IMR-90 (cell line): ENCODE measurements around the gene EIF5A2. TPM values are rescaled to one million over a fixed set of nuclear protein-coding genes. Genes with fewer than 3 reads are reported as not detected.

ENCODE experiments used
- ATAC-seq: fragments of 200-7000 bp; cut with Tn5 transposase; 2 replicates; pipeline ENCODE4 v1.9.1; 2020; ENCODE audit warnings: low read depth, mild to moderate bottlenecking, moderate library complexity
- BruUV-seq: library from RNA; stranded (reverse); fragments of 400-500 nt; replicated peaks from 2 replicates; lab custom pipeline; 2021; lab: Mats Ljungman, UMichigan
- CTCF ChIA-PET: fragments of 300-600 bp; formaldehyde crosslinking; extraction: SDS; loops from one replicate; lab custom pipeline; 2021; ENCODE audit warnings: antibody characterized with exemption; lab: Yijun Ruan, JAX
- POLR2A ChIA-PET: fragments of 300-600 bp; sonication (Branson Sonifier 250); formaldehyde crosslinking; loops from one replicate; lab custom pipeline; 2022; ENCODE audit warnings: antibody characterized with exemption; ENCODE audit not compliant: unreplicated experiment; lab: Charles Lee
- DNase-seq: peaks from one replicate; pipeline ENCODE4 v3.0.0; 2013
- H2AFZ ChIP-seq: replicated peaks from 2 replicates; pipeline ENCODE3; 2013; ENCODE audit warnings: low read length, mild to moderate bottlenecking; ENCODE audit not compliant: poor library complexity
- H2AK5ac ChIP-seq: 2 replicates; pipeline ENCODE4 v1.6.1; 2013; ENCODE audit warnings: low read depth, low read length, inconsistent platforms
- H2AK9ac ChIP-seq: replicated peaks from 2 replicates; pipeline ENCODE3; 2013; ENCODE audit warnings: mild to moderate bottlenecking, low read depth, low read length, moderate library complexity; ENCODE audit not compliant: poor library complexity
- H2BK120ac ChIP-seq: 2 replicates; pipeline ENCODE4 v1.6.1; 2013; ENCODE audit warnings: low read depth, low read length, inconsistent platforms
- H2BK15ac ChIP-seq: 3 replicates; pipeline ENCODE4 v1.6.1; 2013; ENCODE audit warnings: low read depth, low read length, inconsistent platforms
- H2BK20ac ChIP-seq: 2 replicates; pipeline ENCODE4 v1.6.1; 2013; ENCODE audit warnings: low read depth, mild to moderate bottlenecking, inconsistent platforms, low read length, moderate library complexity
- H2BK5ac ChIP-seq: 2 replicates; pipeline ENCODE4 v1.6.1; 2013; ENCODE audit warnings: mild to moderate bottlenecking, low read depth, low read length, inconsistent platforms; ENCODE audit not compliant: poor library complexity, severe bottlenecking
- H3K14ac ChIP-seq: replicated peaks from 2 replicates; pipeline ENCODE4 v1.6.1; 2013; ENCODE audit warnings: low read depth, low read length, inconsistent platforms
- H3K18ac ChIP-seq: 2 replicates; pipeline ENCODE4 v1.6.1; 2013; ENCODE audit warnings: low read depth, low read length, control low read depth
- H3K23ac ChIP-seq: 2 replicates; pipeline ENCODE4 v1.6.1; 2013; ENCODE audit warnings: low read depth, low read length, inconsistent platforms
- H3K27ac ChIP-seq: 2 replicates; pipeline ENCODE4 v1.5.1; 2013; ENCODE audit warnings: mild to moderate bottlenecking, control low read depth, low read length; ENCODE audit not compliant: insufficient read depth
- H3K27me3 ChIP-seq: 2 replicates; pipeline ENCODE4 v1.6.1; 2013; ENCODE audit warnings: low read length; ENCODE audit not compliant: control insufficient read depth, insufficient read depth
- H3K36me3 ChIP-seq: 2 replicates; pipeline ENCODE4 v1.6.1; 2013; ENCODE audit warnings: low read length, mixed read lengths; ENCODE audit not compliant: control insufficient read depth, insufficient read depth
- H3K4ac ChIP-seq: 2 replicates; pipeline ENCODE4 v1.6.1; 2013; ENCODE audit warnings: low read depth, low read length, inconsistent platforms
- H3K4me1 ChIP-seq: 2 replicates; pipeline ENCODE4 v1.6.1; 2013; ENCODE audit warnings: low read length, mixed read lengths; ENCODE audit not compliant: control insufficient read depth, insufficient read depth
- H3K4me2 ChIP-seq: 2 replicates; pipeline ENCODE4 v1.6.1; 2013; ENCODE audit warnings: low read depth, mild to moderate bottlenecking, control low read depth, low read length, moderate library complexity
- H3K4me3 ChIP-seq: 2 replicates; pipeline ENCODE4 v1.5.1; 2013; ENCODE audit warnings: low read depth, mild to moderate bottlenecking, control low read depth, low read length, moderate library complexity; ENCODE audit not compliant: insufficient read depth
- H3K56ac ChIP-seq: 2 replicates; pipeline ENCODE4 v1.6.1; 2013; ENCODE audit warnings: low read length, inconsistent platforms; ENCODE audit not compliant: insufficient read depth; ENCODE audit errors: extremely low read depth
- H3K79me1 ChIP-seq, 2 experiments: 2 replicates each; pipeline ENCODE4 v1.6.1; 2013; ENCODE audit warnings: low read length in 2 of 2, inconsistent platforms in 1 of 2, low read depth in 1 of 2
- H3K9ac ChIP-seq: 2 replicates; pipeline ENCODE4 v1.6.1; 2013; ENCODE audit warnings: low read depth, low read length, control low read depth
- H3K9me1 ChIP-seq: 2 replicates; pipeline ENCODE4 v1.6.1; 2013; ENCODE audit warnings: low read length, inconsistent platforms; ENCODE audit not compliant: insufficient read depth
- H3K9me3 ChIP-seq: 2 replicates; pipeline ENCODE4 v1.6.1; 2013; ENCODE audit warnings: low read length; ENCODE audit not compliant: control insufficient read depth, insufficient read depth
- H4K20me1 ChIP-seq: 2 replicates; pipeline ENCODE4 v1.6.1; 2013; ENCODE audit warnings: low read length, inconsistent platforms; ENCODE audit not compliant: insufficient read depth
- H4K5ac ChIP-seq: 2 replicates; pipeline ENCODE4 v1.6.1; 2013; ENCODE audit warnings: mild to moderate bottlenecking, low read depth, low read length, control low read depth
- H4K8ac ChIP-seq, 2 experiments: 2 replicates each; pipeline ENCODE4 v1.6.1; 2013; ENCODE audit warnings: low read depth in 2 of 2, low read length in 2 of 2, control low read depth in 1 of 2, inconsistent platforms in 1 of 2
- H4K91ac ChIP-seq: 2 replicates; pipeline ENCODE4 v1.6.1; 2013; ENCODE audit warnings: low read depth, low read length, inconsistent platforms; ENCODE audit not compliant: insufficient read depth
- CEBPB ChIP-seq: IDR thresholded peaks from 2 replicates; pipeline ENCODE4 v1.6.1; 2012; ENCODE audit warnings: low read depth, low read length, improper control_type of control experiment
- RCOR1 ChIP-seq: IDR thresholded peaks from 2 replicates; pipeline ENCODE4 v1.6.1; 2012; ENCODE audit warnings: mild to moderate bottlenecking, low read length, improper control_type of control experiment; ENCODE audit not compliant: insufficient replicate concordance
- WGBS, 2 experiments: methylation state at CpG; one replicate each; pipeline versions ENCODE4 v1.1.5 to v1.1.7; 2013; ENCODE audit warnings: missing lambda C conversion rate in 2 of 2; ENCODE audit not compliant: insufficient read length in 1 of 2; ENCODE audit errors: extremely low coverage in 2 of 2; 5-methylcytosine and 5-hydroxymethylcytosine counted together
- dilution Hi-C: fragments of 300-500 bp; cut with HindIII; formaldehyde crosslinking; loops from one replicate; pipeline ENCODE4 v1.14.3; 2018; ENCODE audit warnings: low sequenced_read_pairs; ENCODE audit not compliant: unreplicated experiment
- in situ Hi-C: fragments of 300-500 bp; cut with MboI; formaldehyde crosslinking; loops from 3 replicates; pipeline ENCODE4 v1.14.3; 2019; ENCODE audit warnings: low sequenced_read_pairs, inconsistent platforms, mixed read lengths
- intact Hi-C: fragments of 100-400 bp; cut with micrococcal nuclease; formaldehyde crosslinking; loops from 2 replicates; pipeline ENCODE4 v1.10.0; 2022
- polyA plus RNA-seq, 3 experiments: library from polyadenylated mRNA; depleted of rRNA; stranded (reverse); fragments of >200 nt; gene quantifications; 2 replicates each; pipeline ENCODE4 v1.2.3, GENCODE V29; 2012; ENCODE audit warnings: low replicate concordance in 1 of 3
- total RNA-seq: library from RNA; depleted of rRNA; stranded (reverse); fragments of >200 nt; gene quantifications from 2 replicates; pipeline ENCODE4 v1.2.3, GENCODE V29; 2012

The EIF5A2 gene
- total and polyA plus RNA-seq, 2 of the 4 experiments (the other 2 are of a cell fraction), result 7.7 to 7.8 TPM

- in situ Hi-C loops, result no loop called here
- no peak overlapping the region for H3K4me3 ChIP-seq
- ChIA-PET POLR2A (no interaction called here), CTCF (no interaction called here)
- H3K4me2 ChIP-seq, result no peak overlapping the region
- peaks cover 14% of the 10 kb centered on the region for H3K36me3 ChIP-seq
- no peak overlapping the region for H2BK120ac ChIP-seq
- no peak overlapping the region for H2BK5ac ChIP-seq
- dilution Hi-C loops, result no loop called here
- no peaks in the 10 kb centered on the region for H3K27me3 ChIP-seq
- no peak overlapping the region for H2BK20ac ChIP-seq
- no peak overlapping the region for H3K18ac ChIP-seq
- TF ChIP-seq CEBPB, result peak; percentile 34; the same call in 1 of the 2 replicates
- no peak for TF ChIP-seq RCOR1
- H4K91ac ChIP-seq, result no peak overlapping the region
- intact Hi-C loops, result no loop called here
- H2AK9ac ChIP-seq, result no peak overlapping the region
- no peaks in the 10 kb centered on the region for H3K9me3 ChIP-seq
- no peak overlapping the region for H4K8ac ChIP-seq
- BruUV-seq, result no TSS peak
- ATAC-seq, result no peak
- no peak for DNase-seq
- no peak overlapping the region for H3K56ac ChIP-seq
- peaks cover 4% of the 10 kb centered on the region; the same call in 1 of the 2 replicates for H3K9me1 ChIP-seq
- no peak overlapping the region for H3K14ac ChIP-seq
- no peak overlapping the region for H4K5ac ChIP-seq
- no peak overlapping the region for H3K4ac ChIP-seq
- no peak overlapping the region for H2AFZ ChIP-seq
- H3K23ac ChIP-seq, result no peak overlapping the region
- H2AK5ac ChIP-seq, result no peak overlapping the region
- no peak overlapping the region for H3K27ac ChIP-seq
- peaks cover 15% of the 10 kb centered on the region; the same call in 1 of the 2 replicates for H4K20me1 ChIP-seq
- peaks cover 3 to 31% of the 10 kb centered on the region in 2 experiments; a peak in 3 of 4 replicates for H3K79me1 ChIP-seq
- H3K4me1 ChIP-seq, result peaks cover 3% of the 10 kb centered on the region; the same call in 1 of the 2 replicates
- no CpG with 5 or more reads among the region's 3 CpGs for WGBS, 2 experiments
- no peak overlapping the region for H2BK15ac ChIP-seq
- H3K9ac ChIP-seq, result no peak overlapping the region
Observed at GRCh38 chr3:170866499-170866898, 41.9 kb downstream of the EIF5A2 start.
